Endodermal cell (in vitro differentiated cells): ENCODE measurements around the gene MAP3K5. TPM values are rescaled to one million over a fixed set of nuclear protein-coding genes. Genes with fewer than 3 reads are reported as not detected.
A peak's percentile ranks its signal among the peaks of the same experiment; 100 is the strongest.
"Not testable (repeated sequence)": the region's sequence is repeated elsewhere in the genome, so short reads cannot be mapped to it uniquely, and the experiment has no call there.

Source experiments
- DNase-seq: peaks from one replicate; pipeline ENCODE4 v3.0.0-alpha.2; 2017
- H3K27ac ChIP-seq: 2 replicates; pipeline ENCODE4 v1.5.1; 2013; ENCODE audit warnings: mild to moderate bottlenecking, low read depth, low read length, moderate library complexity
- H3K27me3 ChIP-seq: 2 replicates; pipeline ENCODE4 v1.6.1; 2013; ENCODE audit warnings: mild to moderate bottlenecking, low read length, moderate library complexity; ENCODE audit not compliant: insufficient read depth, control insufficient read depth, poor library complexity, severe bottlenecking
- H3K36me3 ChIP-seq: 2 replicates; pipeline ENCODE4 v1.7.0; 2013; ENCODE audit warnings: mild to moderate bottlenecking, low read length, moderate library complexity; ENCODE audit not compliant: control insufficient read depth, insufficient read depth
- H3K4me1 ChIP-seq: one replicate; pipeline ENCODE4 v1.7.0; 2013; ENCODE audit warnings: low read length; ENCODE audit not compliant: control insufficient read depth, insufficient read depth
- H3K4me3 ChIP-seq: 2 replicates; pipeline ENCODE4 v1.5.1; 2013; ENCODE audit warnings: mild to moderate bottlenecking, low read length, moderate library complexity
- H3K9ac ChIP-seq: 2 replicates; pipeline ENCODE4 v1.6.1; 2013; ENCODE audit warnings: mild to moderate bottlenecking, low read length, moderate library complexity; ENCODE audit not compliant: poor library complexity, severe bottlenecking; ENCODE audit errors: extremely low read depth
- H3K9me3 ChIP-seq: 2 replicates; pipeline ENCODE4 v1.6.1; 2013; ENCODE audit warnings: mild to moderate bottlenecking, low read length, moderate library complexity; ENCODE audit not compliant: control insufficient read depth
- H3K27ac Mint-ChIP-seq: 2 replicates; pipeline ENCODE4 v1.8.0; 2020; ENCODE audit warnings: mixed read lengths
- H3K27me3 Mint-ChIP-seq: 2 replicates; pipeline ENCODE4 v1.8.0; 2021; ENCODE audit warnings: mild to moderate bottlenecking, mixed read lengths; ENCODE audit not compliant: insufficient read depth
- H3K36me3 Mint-ChIP-seq: 2 replicates; pipeline ENCODE4 v1.8.0; 2020; ENCODE audit warnings: low read depth, mixed read lengths
- H3K4me1 Mint-ChIP-seq: 2 replicates; pipeline ENCODE4 v1.8.0; 2020; ENCODE audit warnings: mixed read lengths
- H3K4me3 Mint-ChIP-seq: 2 replicates; pipeline ENCODE4 v1.8.0; 2020; ENCODE audit warnings: mild to moderate bottlenecking, moderate library complexity, mixed read lengths
- H3K9me3 Mint-ChIP-seq: 2 replicates; pipeline ENCODE4 v1.8.0; 2020; ENCODE audit warnings: mild to moderate bottlenecking, mixed read lengths
- CTCF ChIP-seq: fragments of 200-600 bp; sonication (generic); conservative IDR thresholded peaks from 2 replicates; pipeline ENCODE4 v1.5.0; 2021; ENCODE audit warnings: antibody characterized with exemption, mild to moderate bottlenecking
- WGBS, 2 experiments: methylation state at CpG; one replicate each; pipeline versions ENCODE4 v1.1.5 to v1.1.7; 2013; ENCODE audit warnings: missing lambda C conversion rate in 2 of 2, mixed read lengths in 1 of 2; ENCODE audit not compliant: insufficient coverage in 1 of 2, insufficient read length in 1 of 2; 5-methylcytosine and 5-hydroxymethylcytosine counted together
- total RNA-seq, 2 donors: library from RNA; stranded (reverse); fragmentation: NEBNext Ultra II Directional in 1 of 2; extraction: Animal tissue kit (Norgen Biotek cat#: 25700) in 1 of 2; gene quantifications; 2 replicates in 1 of 2; 3 replicates in 1 of 2; pipeline ENCODE4 v1.2.1, GENCODE V29; 2021

The MAP3K5 gene
- total RNA-seq, 2 donors from 2014 or later, result 1.6 to 3.4 TPM

- no peaks in the 10 kb centered on the region for H3K4me1 ChIP-seq
- Mint-ChIP-seq H3K9me3 (peaks cover 16% of the 10 kb centered on the region), H3K4me1 (peaks cover 4% of the 10 kb centered on the region), H3K27me3 (no peaks in the 10 kb centered on the region), H3K4me3 (no peak overlapping the region), H3K36me3 (peaks cover 16% of the 10 kb centered on the region), H3K27ac (no peak overlapping the region)
- H3K9ac ChIP-seq, result no peak overlapping the region
- H3K9me3 ChIP-seq, result no peaks in the 10 kb centered on the region
- no peak for DNase-seq
- H3K4me3 ChIP-seq, result no peak overlapping the region
- WGBS, 2 experiments, result 71 to 82% methylated on average over 4 of the region's 4 CpGs
- no peaks in the 10 kb centered on the region for H3K27me3 ChIP-seq
- no peak for TF ChIP-seq CTCF
- no peak overlapping the region for H3K27ac ChIP-seq
- H3K36me3 ChIP-seq, result no peaks in the 10 kb centered on the region
Measured at GRCh38 chr6:136586295-136586694, 206.0 kb downstream of the MAP3K5 start.

DNA sequence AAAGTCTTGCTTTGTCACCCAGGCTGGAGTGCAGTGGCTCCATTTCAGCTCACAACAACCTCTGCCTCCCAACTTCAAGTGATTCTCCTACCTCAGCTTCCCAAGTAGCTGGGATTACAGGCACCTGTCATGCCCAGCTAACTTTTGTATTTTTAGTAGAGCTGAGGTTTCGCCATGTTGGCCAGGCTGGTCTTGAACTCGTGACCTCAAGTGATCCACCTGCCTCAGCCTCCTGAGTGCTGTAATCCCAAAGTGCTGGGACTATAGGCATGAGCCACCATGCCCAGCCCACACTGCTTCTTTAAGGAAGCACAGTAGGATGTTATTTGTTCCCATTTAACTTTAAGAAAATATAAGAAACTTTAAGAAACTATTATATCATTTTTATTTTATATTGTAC, 206.8 kb downstream of the MAP3K5 start:
- not testable (repeated sequence) for H3K9me3 ChIP-seq, H3K4me3 Mint-ChIP-seq, H3K27me3 ChIP-seq, H3K36me3 ChIP-seq, DNase-seq, H3K27ac Mint-ChIP-seq, H3K4me1 ChIP-seq, H3K9ac ChIP-seq, H3K4me1 Mint-ChIP-seq, H3K27ac ChIP-seq, H3K27me3 Mint-ChIP-seq, H3K9me3 Mint-ChIP-seq, H3K4me3 ChIP-seq
- 89 to 94% methylated on average over 2 of the region's 2 CpGs for WGBS, 2 experiments
- peaks cover 11% of the 10 kb centered on the region for H3K36me3 Mint-ChIP-seq

- not testable (repeated sequence) for H3K36me3 ChIP-seq, H3K4me1 ChIP-seq, H3K27ac ChIP-seq, H3K4me3 Mint-ChIP-seq, H3K4me3 ChIP-seq, H3K27ac Mint-ChIP-seq, H3K36me3 Mint-ChIP-seq, H3K27me3 Mint-ChIP-seq, DNase-seq, H3K9me3 ChIP-seq, H3K4me1 Mint-ChIP-seq, H3K9me3 Mint-ChIP-seq, H3K9ac ChIP-seq, H3K27me3 ChIP-seq
- WGBS, 2 experiments, result 85 to 93% methylated on average over 4 to 5 of the region's 5 CpGs
Measured at GRCh38 chr6:136584290-136584689, 208.0 kb downstream of the MAP3K5 start.

- Histone ChIP-seq H3K4me1 (no peaks in the 10 kb centered on the region), H3K9ac (no peak overlapping the region), H3K9me3 (no peaks in the 10 kb centered on the region), H3K27me3 (no peaks in the 10 kb centered on the region), H3K36me3 (no peaks in the 10 kb centered on the region), H3K27ac (no peak overlapping the region), H3K4me3 (no peak overlapping the region)
- H3K27me3 Mint-ChIP-seq, result no peaks in the 10 kb centered on the region
- H3K4me3 Mint-ChIP-seq, result no peak overlapping the region
- no peak for DNase-seq
- 100% methylated on average over 2 of the region's 3 CpGs; no CpG with 5 or more reads in 1 of the 2 experiments for WGBS, 2 experiments
- H3K4me1 Mint-ChIP-seq, result no peaks in the 10 kb centered on the region
- no peak overlapping the region for H3K27ac Mint-ChIP-seq
- peaks cover 2% of the 10 kb centered on the region for H3K36me3 Mint-ChIP-seq
- peaks cover 2% of the 10 kb centered on the region for H3K9me3 Mint-ChIP-seq
- TF ChIP-seq CTCF, result peak; percentile 76
Measured at GRCh38 chr6:136582711-136583471, 209.4 kb downstream of the MAP3K5 start.
